HepG2 (cell line): ENCODE measurements around the gene ADRA2B.

Experiments used
- POLR2AphosphoS5 ChIP-seq: IDR thresholded peaks from 2 replicates; pipeline ENCODE4 v1.6.1; 2012; ENCODE audit warnings: low read depth, low read length
- ZBTB1 ChIP-seq: sonication (generic); formaldehyde crosslinking; IDR thresholded peaks from 2 replicates; pipeline ENCODE4 v1.4.0; 2020; ENCODE audit warnings: missing genetic modification reagents, borderline replicate concordance
- ZBTB44 ChIP-seq: sonication (generic); formaldehyde crosslinking; IDR thresholded peaks from 2 replicates; pipeline ENCODE4 v1.4.0; 2020; ENCODE audit warnings: missing genetic modification reagents
- ZNF780A ChIP-seq: sonication (generic); formaldehyde crosslinking; IDR thresholded peaks from 2 replicates; pipeline ENCODE4 v1.8.0; 2022; ENCODE audit warnings: mild to moderate bottlenecking, missing genetic modification reagents, moderate library complexity
- ZUFSP ChIP-seq: sonication (generic); formaldehyde crosslinking; IDR thresholded peaks from 2 replicates; pipeline ENCODE4 v1.9.0; 2021; ENCODE audit warnings: missing genetic modification reagents, mild to moderate bottlenecking, borderline replicate concordance

- TF ChIP-seq ZBTB1 (CRISPR knock-in tag) (no peak), POLR2AphosphoS5 (no peak), ZNF780A (CRISPR knock-in tag) (no peak), ZUFSP (no peak), ZBTB44 (CRISPR knock-in tag) (no peak)
These were observed 31.3 kb upstream of the ADRA2B start for GRCh38 chr2:96147593-96148201.
